ENCODE data around the gene NPL. TPM values are rescaled to one million over a fixed set of nuclear protein-coding genes. Genes with fewer than 3 reads are reported as not detected.

Gene NPL
- total and polyA plus RNA-seq, 9 donors, result 4.9 to 10.8 (median 7.3) TPM

DNA sequence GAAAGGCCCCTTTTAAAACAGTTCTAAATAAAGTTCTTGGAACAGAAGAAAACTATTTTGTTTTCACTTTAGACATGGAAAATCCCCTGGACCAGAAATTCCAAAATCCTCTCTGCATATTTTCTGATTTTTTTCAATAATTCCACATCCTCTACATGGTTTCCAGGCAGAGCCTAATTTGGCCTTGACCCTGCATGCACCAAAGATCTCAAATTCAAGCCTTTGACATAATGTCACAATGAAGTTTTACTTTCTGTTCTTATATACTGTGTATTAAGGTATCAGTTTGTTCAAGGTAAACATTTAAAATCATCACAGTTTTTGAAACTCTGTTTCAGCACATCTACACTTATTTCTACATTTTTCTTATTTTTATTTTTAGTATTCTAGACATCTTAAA, 12.2 kb upstream of the NPL start:
- H3K4me1 ChIP-seq (ENCODE audit: control insufficient read depth, insufficient read depth, low read length), result peaks cover 8% of the 10 kb centered on the region
- H3K27ac ChIP-seq (ENCODE audit: low read length), result peak overlapping the region; percentile 57
- no peaks in the 10 kb centered on the region for H3K27me3 ChIP-seq (ENCODE audit: control insufficient read depth, insufficient read depth, low read length)
- peak; percentile 71 for DNase-seq
- no peaks in the 10 kb centered on the region for H3K9me3 ChIP-seq (replicated peaks; ENCODE audit: control insufficient read depth, low read depth, low read length)
- no peak overlapping the region for H3K4me3 ChIP-seq (ENCODE audit: low read length)
- H3K36me3 ChIP-seq (ENCODE audit: control insufficient read depth, insufficient read depth, low read length), result no peaks in the 10 kb centered on the region

- DNase-seq, result no peak
- no CpG with 5 or more reads among the region's 2 CpGs for WGBS (ENCODE audit: insufficient coverage)
- Histone ChIP-seq H3K27ac (ENCODE audit: low read length) (no peak overlapping the region), H3K9me3 (replicated peaks; ENCODE audit: control insufficient read depth, low read depth, low read length) (no peaks in the 10 kb centered on the region), H3K36me3 (ENCODE audit: control insufficient read depth, insufficient read depth, low read length) (no peaks in the 10 kb centered on the region), H3K4me3 (ENCODE audit: low read length) (no peak overlapping the region), H3K27me3 (ENCODE audit: control insufficient read depth, insufficient read depth, low read length) (no peaks in the 10 kb centered on the region), H3K4me1 (ENCODE audit: control insufficient read depth, insufficient read depth, low read length) (peaks cover 11% of the 10 kb centered on the region)
These were observed 10.7 kb upstream of the NPL start for GRCh38 chr1:182778862-182779261.

DNA sequence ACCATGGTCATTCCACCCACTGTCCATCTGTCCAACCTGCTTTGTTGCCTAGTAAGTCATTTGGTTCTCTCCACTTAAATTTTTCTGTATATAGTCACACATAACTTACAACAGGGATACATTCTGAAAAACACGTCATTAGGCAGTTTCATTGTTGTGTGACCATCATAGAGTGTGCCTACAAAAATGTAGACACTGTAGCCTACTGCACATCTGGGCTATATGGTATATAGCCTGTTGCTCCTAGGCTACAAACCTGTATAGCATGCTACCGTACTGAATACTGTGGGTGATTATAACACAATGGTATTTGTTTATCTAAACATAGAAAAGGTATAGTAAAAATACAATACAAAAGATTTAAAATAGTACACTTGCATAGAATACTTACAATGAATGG, 10.0 kb upstream of the NPL start:
- no peak overlapping the region for H3K4me3 ChIP-seq (ENCODE audit: low read length)
- no peaks in the 10 kb centered on the region for H3K36me3 ChIP-seq (ENCODE audit: control insufficient read depth, insufficient read depth, low read length)
- H3K9me3 ChIP-seq (replicated peaks; ENCODE audit: control insufficient read depth, low read depth, low read length), result no peaks in the 10 kb centered on the region
- H3K4me1 ChIP-seq (ENCODE audit: control insufficient read depth, insufficient read depth, low read length), result peaks cover 11% of the 10 kb centered on the region
- no peak overlapping the region for H3K27ac ChIP-seq (ENCODE audit: low read length)
- no peak for DNase-seq
- WGBS (ENCODE audit: insufficient coverage), result no CpG with 5 or more reads among the region's 2 CpGs
- H3K27me3 ChIP-seq (ENCODE audit: control insufficient read depth, insufficient read depth, low read length), result no peaks in the 10 kb centered on the region

- WGBS (ENCODE audit: insufficient coverage), result 62% methylated on average over 5 of the region's 6 CpGs
These were observed 7.6 kb upstream of the NPL start for GRCh38 chr1:182781841-182782586.

DNA sequence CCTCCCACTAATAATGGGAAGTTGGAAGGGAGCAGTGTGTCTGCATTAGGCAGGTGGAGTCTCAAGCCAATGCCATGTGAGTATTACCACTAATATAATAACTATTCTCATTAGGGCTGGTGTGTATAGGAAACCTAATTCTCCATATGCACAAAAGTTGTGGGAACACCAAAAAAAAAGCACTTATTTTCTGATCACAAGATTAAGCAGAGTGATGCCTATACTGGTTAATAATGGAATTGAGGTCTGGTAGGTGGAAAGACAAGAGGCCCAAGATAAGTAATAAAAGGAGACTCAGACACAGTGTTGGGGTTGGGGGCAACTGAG, 7.0 kb upstream of the NPL start:
- Histone ChIP-seq H3K4me3 (ENCODE audit: low read length) (no peak overlapping the region), H3K27me3 (ENCODE audit: control insufficient read depth, insufficient read depth, low read length) (no peaks in the 10 kb centered on the region)
- no peak for DNase-seq

More at GRCh38 chr1:182781841-182782586, 7.6 kb upstream of the NPL start:
- H3K4me1 ChIP-seq (ENCODE audit: control insufficient read depth, insufficient read depth, low read length), result peaks cover 8% of the 10 kb centered on the region
- H3K9me3 ChIP-seq (replicated peaks; ENCODE audit: control insufficient read depth, low read depth, low read length), result no peaks in the 10 kb centered on the region
- H3K27ac ChIP-seq (ENCODE audit: low read length), result no peak overlapping the region
- H3K36me3 ChIP-seq (ENCODE audit: control insufficient read depth, insufficient read depth, low read length), result no peaks in the 10 kb centered on the region
- H3K27me3 ChIP-seq (ENCODE audit: control insufficient read depth, insufficient read depth, low read length), result no peaks in the 10 kb centered on the region
- peak; percentile 80 for DNase-seq
- H3K4me3 ChIP-seq (ENCODE audit: low read length), result no peak overlapping the region

GRCh38 chr1:182783068-182783467, 6.5 kb upstream of the NPL start:
- Histone ChIP-seq H3K4me1 (ENCODE audit: control insufficient read depth, insufficient read depth, low read length) (peaks cover 8% of the 10 kb centered on the region), H3K4me3 (ENCODE audit: low read length) (no peak overlapping the region), H3K27me3 (ENCODE audit: control insufficient read depth, insufficient read depth, low read length) (peaks cover 2% of the 10 kb centered on the region), H3K9me3 (replicated peaks; ENCODE audit: control insufficient read depth, low read depth, low read length) (no peaks in the 10 kb centered on the region), H3K27ac (ENCODE audit: low read length) (no peak overlapping the region), H3K36me3 (ENCODE audit: control insufficient read depth, insufficient read depth, low read length) (no peaks in the 10 kb centered on the region)
- DNase-seq, result no peak
- whole genome bisulfite sequencing (ENCODE audit: insufficient coverage), result no CpG with 5 or more reads among the region's 2 CpGs

More for the DNA sequence above, 7.0 kb upstream of the NPL start:
- Histone ChIP-seq H3K36me3 (ENCODE audit: control insufficient read depth, insufficient read depth, low read length) (no peaks in the 10 kb centered on the region), H3K4me1 (ENCODE audit: control insufficient read depth, insufficient read depth, low read length) (peaks cover 8% of the 10 kb centered on the region), H3K27ac (ENCODE audit: low read length) (no peak overlapping the region), H3K9me3 (replicated peaks; ENCODE audit: control insufficient read depth, low read depth, low read length) (no peaks in the 10 kb centered on the region)

DNA sequence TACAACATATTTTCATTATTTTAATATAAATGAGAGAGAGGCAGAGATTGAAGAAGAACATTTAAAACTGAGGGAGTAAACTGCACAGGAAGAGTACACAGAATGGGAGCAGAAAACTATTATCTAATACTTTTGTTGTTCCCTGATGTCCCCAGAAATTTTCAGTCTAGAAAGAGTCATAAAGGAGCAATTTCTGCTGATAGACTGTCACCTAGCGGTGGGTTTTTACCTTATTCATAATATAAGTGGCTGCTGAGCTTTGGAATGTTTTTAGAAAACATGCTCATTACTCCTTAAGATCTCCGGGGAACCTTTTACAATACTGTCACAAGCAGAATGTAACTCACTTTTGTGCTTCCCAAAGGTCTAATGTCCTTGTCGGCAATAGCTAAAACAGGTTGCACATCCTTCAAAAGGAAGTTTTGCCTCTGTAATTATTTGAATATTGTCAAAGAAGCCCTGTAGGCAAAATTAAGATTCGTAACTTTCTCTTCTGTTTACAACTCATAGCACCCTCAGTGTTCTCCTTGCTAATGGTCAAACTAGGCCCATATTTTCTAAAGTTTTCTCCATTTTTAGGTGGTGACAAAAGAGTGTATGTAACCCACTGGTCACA, 4.9 kb upstream of the NPL start:
- no peak overlapping the region for H3K27ac ChIP-seq (ENCODE audit: low read length)
- no CpG with 5 or more reads among the region's 4 CpGs for WGBS (ENCODE audit: insufficient coverage)
- H3K36me3 ChIP-seq (ENCODE audit: control insufficient read depth, insufficient read depth, low read length), result no peaks in the 10 kb centered on the region
- peaks cover 10% of the 10 kb centered on the region for H3K4me1 ChIP-seq (ENCODE audit: control insufficient read depth, insufficient read depth, low read length)
- H3K9me3 ChIP-seq (replicated peaks; ENCODE audit: control insufficient read depth, low read depth, low read length), result no peaks in the 10 kb centered on the region
- peak; percentile 84 for DNase-seq
- H3K27me3 ChIP-seq (ENCODE audit: control insufficient read depth, insufficient read depth, low read length), result peaks cover 7% of the 10 kb centered on the region
- no peak overlapping the region for H3K4me3 ChIP-seq (ENCODE audit: low read length)

DNA sequence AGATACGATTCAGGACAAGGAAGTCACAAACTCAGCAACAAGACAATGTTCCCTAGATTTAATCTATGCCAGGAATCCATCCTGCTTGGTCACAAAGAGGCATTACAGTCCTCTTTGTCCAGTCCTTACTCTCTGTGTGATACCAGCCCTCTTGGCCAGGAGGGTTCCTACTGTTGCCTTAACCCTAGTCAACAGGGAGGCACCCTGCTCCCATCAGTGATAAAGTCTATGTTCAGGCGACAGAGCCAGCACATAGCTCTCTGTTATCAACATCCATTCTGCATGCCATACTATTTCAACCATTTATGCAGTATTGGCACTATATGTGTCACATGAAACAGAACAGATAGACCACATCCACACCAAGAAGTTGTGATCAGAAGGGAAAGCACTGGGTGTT, 4.4 kb upstream of the NPL start:
- no CpG with 5 or more reads among the region's 2 CpGs for WGBS (ENCODE audit: insufficient coverage)
- no peak for DNase-seq
- peaks cover 12% of the 10 kb centered on the region for H3K4me1 ChIP-seq (ENCODE audit: control insufficient read depth, insufficient read depth, low read length)

GRCh38 chr1:182786223-182786994, 3.2 kb upstream of the NPL start:
- Histone ChIP-seq H3K4me1 (ENCODE audit: control insufficient read depth, insufficient read depth, low read length) (peaks cover 12% of the 10 kb centered on the region), H3K4me3 (ENCODE audit: low read length) (no peak overlapping the region), H3K27me3 (ENCODE audit: control insufficient read depth, insufficient read depth, low read length) (peaks cover 7% of the 10 kb centered on the region), H3K27ac (ENCODE audit: low read length) (no peak overlapping the region), H3K9me3 (replicated peaks; ENCODE audit: control insufficient read depth, low read depth, low read length) (no peaks in the 10 kb centered on the region), H3K36me3 (ENCODE audit: control insufficient read depth, insufficient read depth, low read length) (no peaks in the 10 kb centered on the region)
- DNase-seq, result peak; percentile 79
- 51% methylated on average over 4 of the region's 6 CpGs for WGBS (ENCODE audit: insufficient coverage)

More for the DNA sequence above, 4.4 kb upstream of the NPL start:
- H3K4me3 ChIP-seq (ENCODE audit: low read length), result no peak overlapping the region
- no peaks in the 10 kb centered on the region for H3K36me3 ChIP-seq (ENCODE audit: control insufficient read depth, insufficient read depth, low read length)
- H3K27ac ChIP-seq (ENCODE audit: low read length), result no peak overlapping the region
- H3K9me3 ChIP-seq (replicated peaks; ENCODE audit: control insufficient read depth, low read depth, low read length), result no peaks in the 10 kb centered on the region
- H3K27me3 ChIP-seq (ENCODE audit: control insufficient read depth, insufficient read depth, low read length), result peaks cover 7% of the 10 kb centered on the region

GRCh38 chr1:182786995-182787324, 2.6 kb upstream of the NPL start:
- H3K4me1 ChIP-seq (ENCODE audit: control insufficient read depth, insufficient read depth, low read length), result peaks cover 10% of the 10 kb centered on the region
- peaks cover 7% of the 10 kb centered on the region for H3K27me3 ChIP-seq (ENCODE audit: control insufficient read depth, insufficient read depth, low read length)
- no peak overlapping the region for H3K27ac ChIP-seq (ENCODE audit: low read length)
- no peak for DNase-seq
- WGBS (ENCODE audit: insufficient coverage), result 72% methylated on average over 3 of the region's 4 CpGs
- no peaks in the 10 kb centered on the region for H3K9me3 ChIP-seq (replicated peaks; ENCODE audit: control insufficient read depth, low read depth, low read length)
- no peak overlapping the region for H3K4me3 ChIP-seq (ENCODE audit: low read length)
- H3K36me3 ChIP-seq (ENCODE audit: control insufficient read depth, insufficient read depth, low read length), result no peaks in the 10 kb centered on the region
